Measurements from ENCODE around the gene NXPH3.

- TF ChIP-seq, protein P1, sequence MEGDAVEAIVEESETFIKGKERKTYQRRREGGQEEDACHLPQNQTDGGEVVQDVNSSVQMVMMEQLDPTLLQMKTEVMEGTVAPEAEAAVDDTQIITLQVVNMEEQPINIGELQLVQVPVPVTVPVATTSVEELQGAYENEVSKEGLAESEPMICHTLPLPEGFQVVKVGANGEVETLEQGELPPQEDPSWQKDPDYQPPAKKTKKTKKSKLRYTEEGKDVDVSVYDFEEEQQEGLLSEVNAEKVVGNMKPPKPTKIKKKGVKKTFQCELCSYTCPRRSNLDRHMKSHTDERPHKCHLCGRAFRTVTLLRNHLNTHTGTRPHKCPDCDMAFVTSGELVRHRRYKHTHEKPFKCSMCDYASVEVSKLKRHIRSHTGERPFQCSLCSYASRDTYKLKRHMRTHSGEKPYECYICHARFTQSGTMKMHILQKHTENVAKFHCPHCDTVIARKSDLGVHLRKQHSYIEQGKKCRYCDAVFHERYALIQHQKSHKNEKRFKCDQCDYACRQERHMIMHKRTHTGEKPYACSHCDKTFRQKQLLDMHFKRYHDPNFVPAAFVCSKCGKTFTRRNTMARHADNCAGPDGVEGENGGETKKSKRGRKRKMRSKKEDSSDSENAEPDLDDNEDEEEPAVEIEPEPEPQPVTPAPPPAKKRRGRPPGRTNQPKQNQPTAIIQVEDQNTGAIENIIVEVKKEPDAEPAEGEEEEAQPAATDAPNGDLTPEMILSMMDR (IDR thresholded peaks at IDR 0.05), result no peak
- TF ChIP-seq POLR2A (IDR thresholded peaks at IDR 0.05) (no peak), POLR2AphosphoS5 (IDR thresholded peaks at IDR 0.05) (no peak)
Observed at GRCh38 chr17:49621420-49621819, 45.7 kb downstream of the NXPH3 start.
